ENCODE results near the gene GXYLT1.

DNA sequence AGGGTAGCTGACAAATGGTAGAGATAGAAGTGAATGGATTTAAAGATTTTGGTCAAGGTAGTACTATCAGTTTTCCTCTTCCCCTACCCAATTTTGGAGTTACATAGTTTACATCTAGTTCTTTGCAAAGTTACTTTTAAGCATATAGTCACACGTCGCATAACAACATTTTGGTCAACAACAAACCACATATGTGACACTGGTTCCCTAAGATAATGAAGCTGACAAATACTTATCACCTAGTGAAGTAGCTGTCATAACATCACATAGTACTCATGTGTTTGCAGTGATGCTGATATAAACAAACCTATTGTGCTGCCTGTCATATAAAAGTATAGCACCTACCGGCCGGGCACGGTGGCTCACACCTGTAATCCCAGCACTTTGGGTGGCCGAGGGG lies 48.0 kb upstream of the GXYLT1 start:
- TF ChIP-seq, protein P1, sequence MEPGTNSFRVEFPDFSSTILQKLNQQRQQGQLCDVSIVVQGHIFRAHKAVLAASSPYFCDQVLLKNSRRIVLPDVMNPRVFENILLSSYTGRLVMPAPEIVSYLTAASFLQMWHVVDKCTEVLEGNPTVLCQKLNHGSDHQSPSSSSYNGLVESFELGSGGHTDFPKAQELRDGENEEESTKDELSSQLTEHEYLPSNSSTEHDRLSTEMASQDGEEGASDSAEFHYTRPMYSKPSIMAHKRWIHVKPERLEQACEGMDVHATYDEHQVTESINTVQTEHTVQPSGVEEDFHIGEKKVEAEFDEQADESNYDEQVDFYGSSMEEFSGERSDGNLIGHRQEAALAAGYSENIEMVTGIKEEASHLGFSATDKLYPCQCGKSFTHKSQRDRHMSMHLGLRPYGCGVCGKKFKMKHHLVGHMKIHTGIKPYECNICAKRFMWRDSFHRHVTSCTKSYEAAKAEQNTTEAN (CRISPR knock-in tag; conservative IDR thresholded peaks at IDR 0.05): no peak
- TF ChIP-seq, protein P2, sequence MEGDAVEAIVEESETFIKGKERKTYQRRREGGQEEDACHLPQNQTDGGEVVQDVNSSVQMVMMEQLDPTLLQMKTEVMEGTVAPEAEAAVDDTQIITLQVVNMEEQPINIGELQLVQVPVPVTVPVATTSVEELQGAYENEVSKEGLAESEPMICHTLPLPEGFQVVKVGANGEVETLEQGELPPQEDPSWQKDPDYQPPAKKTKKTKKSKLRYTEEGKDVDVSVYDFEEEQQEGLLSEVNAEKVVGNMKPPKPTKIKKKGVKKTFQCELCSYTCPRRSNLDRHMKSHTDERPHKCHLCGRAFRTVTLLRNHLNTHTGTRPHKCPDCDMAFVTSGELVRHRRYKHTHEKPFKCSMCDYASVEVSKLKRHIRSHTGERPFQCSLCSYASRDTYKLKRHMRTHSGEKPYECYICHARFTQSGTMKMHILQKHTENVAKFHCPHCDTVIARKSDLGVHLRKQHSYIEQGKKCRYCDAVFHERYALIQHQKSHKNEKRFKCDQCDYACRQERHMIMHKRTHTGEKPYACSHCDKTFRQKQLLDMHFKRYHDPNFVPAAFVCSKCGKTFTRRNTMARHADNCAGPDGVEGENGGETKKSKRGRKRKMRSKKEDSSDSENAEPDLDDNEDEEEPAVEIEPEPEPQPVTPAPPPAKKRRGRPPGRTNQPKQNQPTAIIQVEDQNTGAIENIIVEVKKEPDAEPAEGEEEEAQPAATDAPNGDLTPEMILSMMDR (CRISPR knock-in tag; IDR thresholded peaks at IDR 0.05): no peak
- TF ChIP-seq, protein P3, sequence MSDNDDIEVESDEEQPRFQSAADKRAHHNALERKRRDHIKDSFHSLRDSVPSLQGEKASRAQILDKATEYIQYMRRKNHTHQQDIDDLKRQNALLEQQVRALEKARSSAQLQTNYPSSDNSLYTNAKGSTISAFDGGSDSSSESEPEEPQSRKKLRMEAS (IDR thresholded peaks at IDR 0.05): no peak
- TF ChIP-seq ZNF20 (CRISPR knock-in tag; IDR thresholded peaks at IDR 0.05): no peak
- TF ChIP-seq JUNB (CRISPR knock-in tag; IDR thresholded peaks at IDR 0.05; ENCODE audit: borderline replicate concordance): no peak
- TF ChIP-seq SALL2 (CRISPR knock-in tag; IDR thresholded peaks at IDR 0.05): no peak

Data from HepG2 (cell line).